Effector CD4-positive, alpha-beta T cell (primary cell): Measurements from ENCODE around the gene KLHL29.

ENCODE experiments used
- DNase-seq: peaks from one replicate; pipeline ENCODE4 v3.0.0-alpha.2; 2020

KLHL29 gene

DNA sequence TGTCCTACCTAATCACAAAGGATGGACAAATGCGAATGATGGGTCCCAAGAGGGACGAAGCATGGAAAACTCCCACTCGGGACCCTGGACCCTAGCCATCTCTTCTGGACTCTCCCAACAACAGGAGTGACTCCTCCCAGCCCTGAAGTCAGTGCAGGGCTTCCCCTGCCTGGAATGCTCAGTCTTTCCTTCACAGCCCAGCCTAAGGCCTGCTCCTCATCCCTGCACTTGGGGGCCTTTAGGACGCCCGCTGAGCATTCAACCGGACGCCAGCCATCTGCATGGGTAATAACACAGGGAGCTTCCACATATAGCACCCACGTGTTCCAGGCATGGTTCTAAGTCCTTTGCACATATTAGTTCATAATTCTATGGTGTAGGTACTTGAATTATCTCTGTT is 237.5 kb downstream of the KLHL29 start:
- no peak for DNase-seq

DNA sequence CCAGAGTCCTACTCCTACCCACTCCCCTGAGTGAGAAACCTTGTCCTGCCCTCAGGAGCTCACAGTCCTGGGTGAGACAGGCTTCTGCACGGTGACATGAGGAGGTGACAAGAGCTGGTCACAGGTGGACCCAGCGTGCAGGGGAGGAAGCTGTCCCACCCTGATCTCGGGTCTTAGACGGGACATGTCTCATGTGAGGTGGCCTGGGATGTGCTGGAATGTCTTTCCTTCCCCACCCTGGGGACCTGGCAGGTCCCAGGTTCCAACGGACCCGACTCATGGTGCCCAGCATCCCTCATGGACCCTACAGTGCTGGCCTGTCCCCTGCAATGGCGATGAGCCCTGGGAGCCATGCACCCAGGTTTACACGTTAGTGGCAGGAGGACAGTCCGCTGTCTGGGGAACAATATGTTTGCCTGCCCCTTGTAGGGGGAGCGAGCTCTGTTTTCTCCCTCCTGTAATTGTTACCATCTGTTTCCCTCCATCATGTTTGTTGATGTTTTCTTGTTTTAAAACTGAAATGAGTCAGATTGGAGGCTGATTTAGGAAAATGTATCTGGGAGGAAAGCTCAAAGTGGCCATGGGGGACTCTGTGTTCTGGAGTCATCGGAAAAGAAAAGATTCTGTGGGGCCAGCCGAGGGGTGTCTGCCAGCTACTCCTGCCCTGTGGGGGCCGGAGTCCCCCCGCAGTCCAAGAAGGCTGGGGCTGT is 238.1 kb downstream of the KLHL29 start:
- DNase-seq = no peak

- DNase-seq = no peak
These were observed 239.4 kb downstream of the KLHL29 start for GRCh38 chr2:23624378-23624777.

DNA sequence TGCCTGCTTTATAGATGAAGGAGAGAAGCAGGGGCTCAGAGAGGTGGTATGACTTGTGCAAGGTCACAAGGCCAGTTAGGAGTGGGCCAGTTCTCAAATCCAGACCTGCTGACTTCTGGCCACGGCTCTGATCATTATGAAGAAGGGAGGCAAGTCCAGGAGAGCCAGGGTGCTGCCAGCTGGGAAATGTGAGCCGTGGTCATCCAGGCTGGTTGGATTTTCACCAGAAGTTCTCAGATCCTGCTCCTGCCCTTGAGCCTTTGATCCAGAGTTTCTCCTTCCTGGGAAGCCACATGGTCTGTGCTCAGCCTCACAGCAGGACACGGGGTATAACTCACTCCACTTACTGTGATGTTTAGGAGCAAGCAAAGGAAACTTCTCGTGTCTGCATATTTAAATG is 239.9 kb downstream of the KLHL29 start:
- DNase-seq = no peak

GRCh38 chr2:23625726-23626125 is 240.7 kb downstream of the KLHL29 start:
- no peak for DNase-seq

DNA sequence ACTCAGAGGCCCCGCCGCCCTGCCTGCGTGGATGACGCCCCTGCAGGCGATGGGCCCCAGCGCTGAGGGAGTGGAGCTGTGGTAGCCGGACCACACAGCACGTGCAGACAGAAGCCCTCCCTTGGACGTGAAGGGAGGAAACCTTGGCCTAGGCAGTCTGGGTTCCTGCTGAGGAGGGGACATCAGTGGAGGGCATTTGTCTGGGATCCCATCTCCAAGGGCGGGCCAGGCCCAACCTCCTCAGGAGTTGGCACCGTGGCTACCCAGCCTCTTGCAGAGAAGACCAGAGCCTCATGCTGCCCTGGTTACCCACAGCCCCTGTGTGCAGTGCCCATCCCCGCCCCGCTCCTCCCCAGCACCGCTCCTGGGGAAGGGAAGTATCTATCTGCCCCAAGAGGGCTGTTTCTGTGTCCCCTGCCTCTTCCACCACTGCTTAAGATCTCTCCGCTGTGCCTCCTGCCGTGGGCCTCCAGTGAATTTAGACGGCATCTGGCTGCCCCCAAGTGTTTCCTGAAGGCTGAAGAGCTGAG is 241.8 kb downstream of the KLHL29 start:
- no peak for DNase-seq

DNA sequence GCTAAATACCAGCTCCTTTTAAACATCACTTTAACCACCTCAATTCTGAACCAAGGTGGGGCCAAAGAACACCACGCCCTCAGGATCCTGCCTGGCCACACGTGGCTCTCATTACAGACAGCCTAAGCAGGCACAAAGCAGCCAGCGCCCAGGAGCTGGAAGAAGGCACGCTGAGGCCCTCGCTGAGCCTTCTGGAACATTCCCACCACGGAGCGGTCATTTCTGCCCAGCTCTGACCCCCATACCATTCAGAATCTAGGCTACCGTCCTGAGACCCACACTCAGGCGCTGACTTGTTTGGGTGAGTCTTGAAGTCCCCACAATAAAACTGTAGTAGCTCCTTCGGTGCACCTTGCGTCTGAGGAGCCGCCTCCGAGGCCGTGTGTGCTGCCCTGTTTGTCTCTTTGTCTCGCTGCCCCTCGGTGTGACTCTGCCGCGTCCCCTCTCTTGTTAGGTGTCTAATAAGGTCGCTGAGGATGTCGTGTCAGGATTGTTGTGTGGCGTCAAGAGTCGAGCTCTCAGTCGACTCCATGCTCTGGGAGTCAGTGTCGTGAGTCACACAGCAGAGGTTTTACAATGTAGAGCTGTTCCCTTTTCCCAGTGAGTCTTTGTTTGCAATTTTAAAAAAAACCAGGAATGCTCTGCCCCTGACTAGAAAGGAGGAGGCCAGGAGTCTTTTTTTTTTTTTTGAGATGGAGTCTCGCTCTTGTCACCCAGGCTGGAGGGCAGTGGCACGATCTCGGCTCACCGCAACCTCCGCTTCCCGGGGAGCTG is 242.4 kb downstream of the KLHL29 start:
- no peak for DNase-seq

- no peak for DNase-seq
These were observed 244.2 kb downstream of the KLHL29 start for GRCh38 chr2:23628926-23629771.

GRCh38 chr2:23629772-23630480 is 244.9 kb downstream of the KLHL29 start:
- DNase-seq = no peak

- no peak for DNase-seq
These were observed 246.0 kb downstream of the KLHL29 start for GRCh38 chr2:23630961-23631360.

- no peak for DNase-seq
These were observed 246.4 kb downstream of the KLHL29 start for GRCh38 chr2:23631389-23631788.

GRCh38 chr2:23632386-23632785 is 247.4 kb downstream of the KLHL29 start:
- DNase-seq = no peak

GRCh38 chr2:23632831-23633395 is 247.9 kb downstream of the KLHL29 start:
- no peak for DNase-seq

DNA sequence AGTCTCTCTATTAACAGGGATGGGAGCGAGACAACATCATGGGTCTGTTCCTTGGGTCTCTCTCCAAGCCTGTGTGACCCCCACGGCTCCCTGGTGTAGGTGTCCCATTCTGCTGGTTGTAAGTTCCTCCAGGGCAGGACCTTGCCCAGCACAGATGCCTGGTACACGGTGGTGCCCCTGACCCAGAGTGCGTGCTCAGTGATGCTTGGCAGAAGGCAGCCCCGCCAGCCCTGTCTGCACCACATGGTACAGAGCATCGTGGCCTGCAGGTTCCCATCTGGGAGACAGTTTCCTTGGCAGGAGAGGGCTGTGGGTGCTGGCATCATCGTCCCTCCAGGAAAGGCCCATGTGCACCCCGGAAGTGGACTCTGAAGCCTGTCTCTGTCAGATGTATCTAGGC is 249.0 kb downstream of the KLHL29 start:
- DNase-seq = no peak

- DNase-seq = no peak
These were observed 250.7 kb downstream of the KLHL29 start for GRCh38 chr2:23635442-23636340.

DNA sequence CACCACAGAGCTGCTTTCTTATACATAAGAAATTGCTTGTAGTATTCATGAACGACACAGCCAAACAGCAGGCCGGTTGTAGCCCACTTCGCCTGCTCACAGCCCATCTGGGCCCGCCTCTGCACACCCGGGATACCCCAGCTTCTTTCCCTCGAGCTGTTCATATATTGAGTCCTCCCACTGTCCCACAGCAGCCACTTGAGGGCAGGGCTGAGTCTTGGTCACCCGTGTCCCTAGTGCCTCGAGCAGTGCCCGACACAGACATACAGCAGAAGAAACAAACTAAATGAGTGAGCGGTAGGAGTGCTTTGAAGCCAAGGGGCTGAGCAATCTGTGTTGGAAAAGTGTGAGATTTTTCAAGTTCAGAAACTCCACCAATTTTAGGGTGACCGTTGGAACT is 251.4 kb downstream of the KLHL29 start:
- no peak for DNase-seq

DNA sequence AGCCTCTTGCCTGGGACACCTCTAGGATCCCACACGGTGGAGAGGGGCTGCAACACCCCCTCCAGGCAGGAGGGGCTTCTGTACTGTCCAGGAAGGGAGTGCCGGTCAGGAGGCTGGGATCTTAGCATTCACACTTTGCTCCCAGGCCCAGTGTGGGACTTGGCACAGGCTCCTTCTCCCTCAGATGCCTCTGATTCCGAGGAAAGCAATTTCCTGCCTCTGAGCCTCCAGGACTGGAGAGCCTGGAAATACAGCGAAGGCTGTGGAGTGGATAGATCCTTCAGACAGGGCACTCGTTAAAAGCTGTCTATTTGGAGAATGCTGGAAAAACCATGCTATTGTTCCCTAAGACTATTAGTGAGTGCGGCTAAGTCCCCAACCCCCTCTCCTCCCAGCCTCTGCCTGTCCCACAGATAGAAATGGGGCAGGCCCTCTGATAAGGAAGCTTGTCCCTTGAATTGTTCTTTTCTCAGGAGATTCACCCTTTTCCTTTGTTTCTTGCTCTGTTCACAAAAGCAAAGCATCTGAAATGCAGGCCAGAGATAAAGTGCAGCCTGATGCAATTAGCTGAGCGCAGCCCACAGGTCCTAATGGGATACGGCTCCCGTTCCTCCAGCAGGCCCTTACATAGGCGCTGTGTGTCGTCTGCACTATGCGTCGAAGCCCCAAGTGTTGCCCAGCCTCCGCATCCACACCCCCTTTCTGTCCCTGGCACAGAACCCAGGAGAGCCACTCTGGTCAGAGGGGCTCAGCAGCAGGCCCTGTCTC is 252.2 kb downstream of the KLHL29 start:
- DNase-seq = no peak

DNA sequence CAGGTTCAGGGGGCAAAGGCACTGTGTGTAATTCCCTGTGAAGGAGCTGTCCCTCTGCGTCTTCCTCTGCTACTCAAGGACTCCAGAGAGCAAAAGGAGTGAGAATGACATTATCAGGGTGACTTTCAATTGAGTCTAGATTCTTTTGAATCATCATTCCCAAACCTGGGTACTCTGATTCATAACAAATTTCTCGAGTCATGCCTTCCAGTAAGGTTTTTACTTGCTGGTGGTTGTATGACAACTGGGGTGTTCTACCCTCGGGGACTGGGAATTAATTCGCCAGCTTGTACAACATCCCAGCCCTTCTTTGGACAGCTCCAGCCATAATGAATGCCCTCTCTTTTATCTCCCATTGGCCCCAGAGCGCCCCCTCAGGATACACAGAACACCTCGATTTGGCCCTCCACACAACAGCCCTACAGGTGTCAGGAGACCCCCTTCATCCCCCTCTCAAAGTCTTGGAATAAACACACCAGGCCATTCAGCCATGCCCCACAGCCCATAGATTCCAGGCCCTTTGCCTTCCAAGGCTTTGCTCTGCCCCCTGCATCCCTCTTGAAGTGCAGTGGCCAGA is 254.5 kb downstream of the KLHL29 start:
- no peak for DNase-seq

DNA sequence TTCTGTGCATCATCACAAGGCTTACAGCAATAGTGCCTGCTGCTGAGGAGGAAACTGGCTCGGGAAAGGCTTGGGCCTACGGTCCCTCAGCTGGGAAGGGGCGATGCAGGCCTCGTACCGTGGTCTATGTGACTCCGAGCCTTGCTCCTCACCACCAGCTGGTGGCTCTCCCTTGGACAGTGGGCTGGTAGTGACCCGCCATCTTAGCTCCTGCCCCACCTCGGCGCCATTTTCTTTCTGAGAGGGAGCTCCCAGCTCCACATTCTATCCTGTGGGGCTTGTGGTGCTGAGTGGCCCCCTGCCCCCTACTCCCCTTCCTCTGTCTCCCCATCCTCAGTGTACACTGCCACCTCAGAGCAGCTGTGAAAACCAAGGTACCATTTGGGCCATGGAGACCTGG is 255.7 kb downstream of the KLHL29 start:
- DNase-seq = no peak

DNA sequence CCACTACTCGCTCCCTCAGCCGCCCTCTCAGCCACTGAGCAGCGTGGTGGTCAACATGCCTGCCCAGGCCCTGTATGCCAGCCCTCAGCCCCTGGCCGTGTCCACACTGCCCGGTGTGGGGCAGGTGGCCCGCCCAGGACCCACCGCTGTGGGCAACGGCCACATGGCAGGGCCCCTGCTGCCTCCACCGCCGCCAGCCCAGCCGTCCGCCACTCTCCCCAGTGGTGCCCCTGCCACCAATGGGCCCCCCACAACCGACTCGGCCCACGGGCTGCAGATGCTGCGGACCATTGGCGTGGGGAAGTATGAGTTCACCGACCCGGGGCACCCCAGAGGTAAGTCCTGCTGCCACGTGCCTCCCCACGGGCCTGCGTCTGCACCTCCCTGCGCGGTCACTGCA is 257.5 kb downstream of the KLHL29 start:
- DNase-seq = no peak
